ENCODE results near the gene PI4KA. TPM values are rescaled to one million over a fixed set of nuclear protein-coding genes. Genes with fewer than 3 reads are reported as not detected.
"Not testable (repeated sequence)": the region's sequence is repeated elsewhere in the genome, so short reads cannot be mapped to it uniquely, and the experiment has no call there.

The PI4KA gene
- total RNA-seq, 4 donors from 2014 or later = 69.8 to 115 (median 82.3) TPM

DNA sequence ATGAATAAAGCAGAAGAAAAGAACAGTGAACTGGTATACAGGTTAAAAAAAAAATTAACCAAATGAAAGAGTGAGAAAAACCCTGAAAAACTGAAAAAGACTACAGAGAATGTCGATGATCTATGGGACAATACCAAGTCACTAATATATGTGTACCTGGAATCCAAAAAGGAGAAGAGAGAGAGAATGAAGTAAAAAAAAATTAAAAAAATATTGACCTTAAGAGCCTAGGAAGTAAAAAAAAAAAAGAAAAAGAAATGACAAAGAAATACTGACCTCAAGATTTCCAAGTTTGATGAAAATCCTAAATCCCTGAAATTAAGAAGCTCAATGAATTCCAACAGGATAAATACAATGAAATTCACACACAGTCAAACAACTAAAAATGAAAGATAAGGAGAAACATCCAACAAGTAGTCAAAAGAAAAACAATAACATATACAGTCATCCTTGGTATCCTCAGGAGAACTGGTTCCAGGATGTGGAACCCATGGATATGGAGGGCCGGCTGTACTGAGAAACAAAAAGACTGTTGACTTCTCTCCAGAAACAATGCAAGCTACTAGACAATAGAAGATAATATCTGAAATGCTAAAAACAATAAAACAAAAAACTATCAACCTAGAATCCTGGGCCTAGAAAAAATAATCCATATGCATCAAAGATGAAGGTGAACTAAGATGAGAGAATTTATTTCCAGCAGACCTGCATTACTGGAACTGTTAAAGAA lies 118.2 kb downstream of the PI4KA start:
- WGBS = 89% methylated on average over 2 of the region's 2 CpGs
- Histone ChIP-seq H3K27me3 (no peaks in the 10 kb centered on the region), H3K4me3 (no peak overlapping the region), H3K4me1 (peaks cover 0 to 4% (median 0%) of the 10 kb centered on the region in 4 donors), H3K27ac (replicated peaks in 1 of 4) (no peak overlapping the region), H3K36me3 (peaks cover 44 to 73% (median 59%) of the 10 kb centered on the region in 4 donors), H3K9me3 (no peaks in the 10 kb centered on the region)
- intact Hi-C loops (cut with DNase I) = no loop called here
- DNase-seq (ENCODE audit: extremely low spot score) = no peak
- no peak for TF ChIP-seq EP300 (IDR thresholded peaks at IDR 0.05)
- no peak for TF ChIP-seq POLR2A (IDR thresholded peaks at IDR 0.05; ENCODE audit: low read depth)
- no peak for TF ChIP-seq POLR2AphosphoS5 (IDR thresholded peaks at IDR 0.05)
- TF ChIP-seq, protein P1, sequence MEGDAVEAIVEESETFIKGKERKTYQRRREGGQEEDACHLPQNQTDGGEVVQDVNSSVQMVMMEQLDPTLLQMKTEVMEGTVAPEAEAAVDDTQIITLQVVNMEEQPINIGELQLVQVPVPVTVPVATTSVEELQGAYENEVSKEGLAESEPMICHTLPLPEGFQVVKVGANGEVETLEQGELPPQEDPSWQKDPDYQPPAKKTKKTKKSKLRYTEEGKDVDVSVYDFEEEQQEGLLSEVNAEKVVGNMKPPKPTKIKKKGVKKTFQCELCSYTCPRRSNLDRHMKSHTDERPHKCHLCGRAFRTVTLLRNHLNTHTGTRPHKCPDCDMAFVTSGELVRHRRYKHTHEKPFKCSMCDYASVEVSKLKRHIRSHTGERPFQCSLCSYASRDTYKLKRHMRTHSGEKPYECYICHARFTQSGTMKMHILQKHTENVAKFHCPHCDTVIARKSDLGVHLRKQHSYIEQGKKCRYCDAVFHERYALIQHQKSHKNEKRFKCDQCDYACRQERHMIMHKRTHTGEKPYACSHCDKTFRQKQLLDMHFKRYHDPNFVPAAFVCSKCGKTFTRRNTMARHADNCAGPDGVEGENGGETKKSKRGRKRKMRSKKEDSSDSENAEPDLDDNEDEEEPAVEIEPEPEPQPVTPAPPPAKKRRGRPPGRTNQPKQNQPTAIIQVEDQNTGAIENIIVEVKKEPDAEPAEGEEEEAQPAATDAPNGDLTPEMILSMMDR (IDR thresholded peaks at IDR 0.05) = no peak

DNA sequence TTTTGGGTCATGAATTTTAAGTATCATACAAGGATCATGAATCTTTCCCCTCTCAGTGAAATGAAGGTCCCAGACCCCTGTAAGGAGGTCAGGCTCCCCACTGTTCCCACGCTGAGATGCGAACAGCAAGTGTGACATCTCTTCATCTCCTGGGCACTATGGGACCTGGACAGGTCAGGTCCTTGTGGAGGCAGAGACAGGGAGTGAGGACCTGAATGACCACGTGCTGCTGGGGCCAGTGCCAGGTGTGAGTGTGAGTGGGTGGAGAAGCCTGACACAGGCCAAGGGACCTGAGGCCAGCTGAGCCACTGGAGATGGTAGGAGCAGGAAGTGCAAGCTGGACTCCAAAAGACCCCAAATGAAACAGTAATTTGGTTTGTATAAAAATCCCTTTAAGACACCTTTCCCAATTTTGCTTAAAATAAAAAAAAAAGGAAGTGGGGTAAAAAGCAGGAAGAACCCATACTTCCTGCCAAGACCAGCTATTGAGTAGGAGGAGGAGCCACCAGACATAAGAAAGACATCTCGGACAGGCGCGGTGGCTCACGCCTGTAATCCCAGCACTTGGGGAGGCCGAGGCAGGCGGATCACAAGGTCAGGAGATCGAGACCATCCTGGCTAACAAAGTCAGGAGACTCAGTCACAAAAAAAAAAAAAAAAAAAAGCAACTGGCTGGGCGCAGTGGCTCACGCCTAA lies 120.1 kb downstream of the PI4KA start:
- intact Hi-C loops (cut with DNase I) = no loop called here
- WGBS = 87% methylated on average over 12 of the region's 12 CpGs
- Histone ChIP-seq H3K27me3 (no peaks in the 10 kb centered on the region), H3K4me3 (no peak overlapping the region), H3K36me3 (peaks cover 34 to 57% (median 44%) of the 10 kb centered on the region in 4 donors), H3K9me3 (no peaks in the 10 kb centered on the region), H3K27ac (replicated peaks in 1 of 4) (no peak overlapping the region), H3K4me1 (peaks cover 0 to 4% (median 0%) of the 10 kb centered on the region in 4 donors)
- no peak for DNase-seq (ENCODE audit: extremely low spot score)
- TF ChIP-seq, protein P1 (IDR thresholded peaks at IDR 0.05) = no peak
- TF ChIP-seq EP300 (IDR thresholded peaks at IDR 0.05) (no peak), POLR2AphosphoS5 (IDR thresholded peaks at IDR 0.05) (no peak), POLR2A (IDR thresholded peaks at IDR 0.05; ENCODE audit: low read depth) (no peak)

DNA sequence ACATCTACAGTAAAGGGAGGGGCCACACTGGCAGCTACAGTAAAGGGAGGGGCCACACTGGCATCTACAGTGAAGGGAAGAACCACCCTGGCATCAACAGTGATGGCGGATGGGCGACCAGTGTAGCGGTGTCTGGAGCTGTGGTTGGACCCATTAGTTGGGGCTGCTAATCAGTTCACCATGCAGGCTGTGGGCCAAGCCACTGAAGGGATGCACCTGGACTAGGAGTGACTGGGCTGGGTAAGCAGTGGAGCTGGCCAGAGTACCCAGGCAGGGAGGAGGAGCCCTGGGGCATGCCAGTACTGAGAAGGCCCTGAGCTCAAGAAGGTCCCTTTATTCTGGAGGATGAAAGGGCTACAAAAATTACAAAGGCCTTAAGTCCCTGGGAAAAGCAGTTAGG lies 121.7 kb downstream of the PI4KA start:
- WGBS = 72% methylated on average over 3 of the region's 3 CpGs
- H3K27ac ChIP-seq (replicated peaks in 1 of 4); DNase-seq (ENCODE audit: extremely low spot score); H3K27me3 ChIP-seq; H3K9me3 ChIP-seq; H3K4me3 ChIP-seq; H3K4me1 ChIP-seq; intact Hi-C loops (cut with DNase I): not testable (repeated sequence)
- peaks cover 19 to 52% (median 41%) of the 10 kb centered on the region in 4 donors for H3K36me3 ChIP-seq

DNA sequence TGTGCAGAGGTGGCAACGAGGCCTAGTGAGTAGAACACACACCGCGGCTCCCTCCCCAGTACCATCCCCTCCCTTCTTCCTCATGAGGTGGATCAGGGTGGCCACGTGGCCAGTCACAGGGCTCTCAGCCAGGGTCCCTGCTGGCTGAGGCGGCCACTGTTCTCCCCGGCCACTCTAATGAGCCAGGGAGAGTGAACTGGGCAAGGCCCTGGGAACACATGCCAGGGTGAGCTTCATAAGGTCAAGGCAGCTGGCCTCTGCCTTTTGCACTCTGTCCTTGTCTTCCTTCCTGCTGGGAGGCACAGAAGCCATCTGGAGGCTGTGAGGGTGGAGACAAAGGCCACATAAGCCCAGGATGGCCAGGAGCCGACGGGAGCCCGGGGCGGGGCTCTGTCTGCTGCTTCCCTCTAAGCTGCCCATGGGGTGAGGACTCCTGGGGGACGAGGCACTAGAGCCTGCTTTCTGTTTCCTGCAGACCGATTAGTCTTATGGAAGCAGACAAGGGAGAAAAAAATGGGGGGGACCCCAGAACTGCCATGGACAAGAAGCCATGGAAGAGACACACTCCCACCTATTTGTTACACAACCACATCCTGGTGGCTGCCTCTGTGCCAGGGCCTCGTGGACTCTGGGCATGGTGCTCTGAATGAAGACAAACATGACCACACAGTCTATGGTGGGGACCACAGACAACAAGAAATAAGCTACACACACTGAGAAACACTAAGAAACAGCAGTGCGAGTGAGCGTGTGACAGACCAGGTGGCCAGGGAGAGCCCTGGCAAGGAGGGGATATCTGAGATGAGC lies 123.1 kb downstream of the PI4KA start:
- H3K27me3 ChIP-seq; DNase-seq (ENCODE audit: extremely low spot score); H3K4me1 ChIP-seq; intact Hi-C loops (cut with DNase I); H3K9me3 ChIP-seq; H3K4me3 ChIP-seq; H3K27ac ChIP-seq (replicated peaks in 1 of 4): not testable (repeated sequence)
- 79% methylated on average over 4 of the region's 15 CpGs for WGBS
- H3K36me3 ChIP-seq = peaks cover 8 to 49% (median 40%) of the 10 kb centered on the region in 4 donors

DNA sequence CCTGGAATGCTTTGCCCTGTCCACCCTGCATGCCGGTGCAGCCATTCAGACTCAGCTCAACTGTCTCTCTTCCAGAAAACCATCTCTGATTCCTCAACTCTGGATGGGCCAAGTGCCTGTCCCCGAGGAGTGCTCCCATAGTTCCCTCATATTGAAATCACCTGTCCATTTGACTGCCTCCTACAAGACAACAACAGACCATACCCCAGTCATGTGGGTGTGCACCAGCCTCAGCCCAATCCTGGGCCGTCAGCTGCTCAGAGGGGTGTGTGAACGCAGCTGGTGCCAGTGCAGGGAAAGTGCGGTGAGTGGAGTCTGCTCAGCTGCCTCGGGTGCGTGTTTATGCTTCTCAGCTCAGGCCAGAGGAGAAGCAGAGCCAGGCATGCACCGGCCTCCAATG lies 126.2 kb downstream of the PI4KA start:
- intact Hi-C loops (cut with DNase I); DNase-seq (ENCODE audit: extremely low spot score); H3K4me3 ChIP-seq; H3K4me1 ChIP-seq; H3K9me3 ChIP-seq; H3K27ac ChIP-seq (replicated peaks in 1 of 4); H3K27me3 ChIP-seq: not testable (repeated sequence)
- H3K36me3 ChIP-seq = peaks cover 27 to 68% (median 55%) of the 10 kb centered on the region in 4 donors
- 94% methylated on average over 2 of the region's 8 CpGs for WGBS

DNA sequence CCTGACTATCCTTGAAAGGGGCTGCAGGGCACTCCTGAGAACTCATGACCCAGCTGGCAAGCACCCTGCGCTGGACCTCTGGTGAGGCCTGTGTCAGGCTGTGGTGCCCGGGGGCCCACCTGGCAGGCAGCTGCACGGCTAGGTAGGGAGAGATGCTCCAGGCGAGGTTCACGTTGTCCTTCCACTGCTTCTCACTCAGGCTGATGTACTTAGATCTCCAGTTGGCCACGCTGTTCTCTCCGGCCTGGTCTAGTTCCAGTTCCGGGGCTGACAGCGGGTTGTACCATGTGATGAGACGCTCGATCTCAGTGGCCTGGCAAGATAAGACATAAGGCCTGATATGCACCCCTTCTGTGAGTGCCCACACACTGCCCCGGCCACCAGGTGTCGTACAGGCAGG lies 129.4 kb downstream of the PI4KA start:
- Histone ChIP-seq H3K9me3 (no peaks in the 10 kb centered on the region), H3K4me3 (no peak overlapping the region), H3K27ac (replicated peaks in 1 of 4) (no peak overlapping the region), H3K36me3 (peaks cover 41 to 87% (median 82%) of the 10 kb centered on the region in 4 donors), H3K4me1 (no peaks in the 10 kb centered on the region), H3K27me3 (no peaks in the 10 kb centered on the region)
- no peak for DNase-seq (ENCODE audit: extremely low spot score)
- intact Hi-C loops (cut with DNase I) = no loop called here
- 92% methylated on average over 10 of the region's 13 CpGs for WGBS
- TF ChIP-seq POLR2AphosphoS5 (IDR thresholded peaks at IDR 0.05) (no peak), EP300 (IDR thresholded peaks at IDR 0.05) (no peak), POLR2A (IDR thresholded peaks at IDR 0.05; ENCODE audit: low read depth) (no peak)
- TF ChIP-seq, protein P1 (IDR thresholded peaks at IDR 0.05) = no peak

Data from esophagus muscularis mucosa (tissue), 4 donors.